ENCODE results near the gene FAM47E. TPM values are rescaled to one million over a fixed set of nuclear protein-coding genes. Genes with fewer than 3 reads are reported as not detected.

The FAM47E gene
- total and polyA plus RNA-seq, 2 donors (not counting 1 experiment from before 2014, with no cell fraction given) = 0.15 to 1.3 TPM

DNA sequence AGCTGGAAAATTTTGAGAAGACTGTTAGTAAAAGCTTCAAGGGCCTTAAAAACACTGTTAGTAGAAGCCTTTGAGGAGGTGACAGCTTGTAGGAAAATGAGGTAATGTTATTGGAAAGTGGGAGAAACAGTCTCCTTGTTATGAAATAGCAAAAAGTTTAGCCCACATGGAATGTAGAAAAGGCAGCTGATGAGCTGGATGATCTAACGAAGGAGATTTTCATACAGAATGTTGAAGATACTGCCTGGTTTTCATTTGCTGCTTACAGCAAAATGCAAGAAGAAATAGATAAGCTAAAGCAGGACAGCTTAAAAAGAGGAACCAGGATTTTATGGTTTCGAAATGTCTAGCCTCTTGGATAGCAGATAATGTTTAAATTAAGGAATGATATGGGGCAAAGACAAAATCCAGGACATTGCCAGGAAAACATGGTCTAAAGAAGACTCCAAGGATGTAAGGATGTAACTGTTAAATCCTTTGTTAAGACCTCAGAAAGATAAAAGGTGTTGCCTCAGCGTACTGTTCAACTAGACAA is 44.8 kb downstream of the FAM47E start:
- H3K27me3 Mint-ChIP-seq = peaks cover 29% of the 10 kb centered on the region
- H3K27ac Mint-ChIP-seq = no peak overlapping the region
- intact Hi-C loops (cut with micrococcal nuclease) = no loop called here
- H3K27ac ChIP-seq (ENCODE audit: low read length in 2 of 2) = no peak overlapping the region
- H3K4me1 ChIP-seq (ENCODE audit: control insufficient read depth in 2 of 2, insufficient read depth in 2 of 2, low read length in 2 of 2) = no peaks in the 10 kb centered on the region
- H3K9me3 Mint-ChIP-seq (ENCODE audit: insufficient read depth) = peaks cover 11% of the 10 kb centered on the region
- no peak for DNase-seq
- H3K79me2 ChIP-seq (ENCODE audit: control insufficient read depth, insufficient read depth, low read length) = no peaks in the 10 kb centered on the region
- POLR2A ChIA-PET = no interaction called here
- 85% methylated on average over 2 of the region's 3 CpGs for WGBS (ENCODE audit: insufficient coverage)
- H3K9me3 ChIP-seq (ENCODE audit: control extremely low read depth in 1 of 3, control insufficient read depth in 2 of 3, insufficient read depth in 1 of 3, low read length in 2 of 3) = peaks cover 0 to 17% (median 8%) of the 10 kb centered on the region in 3 donors
- H3K4me2 ChIP-seq (replicated peaks; ENCODE audit: low read depth, low read length, poor library complexity, severe bottlenecking) = no peak overlapping the region
- CTCF ChIA-PET = no interaction called here
- H3K4me3 Mint-ChIP-seq = no peak overlapping the region
- no peak overlapping the region for H3K9ac ChIP-seq (ENCODE audit: low read length)
- H3K27me3 ChIP-seq (replicated peaks in 1 of 4; ENCODE audit: control extremely low read depth in 1 of 4, control insufficient read depth in 3 of 4, insufficient read depth in 4 of 4, low read length in 3 of 4) = peaks cover 0 to 6% (median 0%) of the 10 kb centered on the region in 4 experiments
- H3K4me1 Mint-ChIP-seq = no peaks in the 10 kb centered on the region
- TF ChIP-seq CTCF (IDR thresholded peaks at IDR 0.05) (no peak), EZH2 (IDR thresholded peaks at IDR 0.05; ENCODE audit: borderline replicate concordance, insufficient read depth, low read depth, low read length, poor library complexity, severe bottlenecking) (no peak)
- no peak overlapping the region for H3K4me3 ChIP-seq (ENCODE audit: control extremely low read depth in 1 of 5, extremely low read depth in 1 of 5, insufficient read depth in 1 of 5, low read depth in 2 of 5, low read length in 4 of 5)
- H3K36me3 ChIP-seq (replicated peaks in 1 of 2; ENCODE audit: control extremely low read depth in 1 of 2, control insufficient read depth in 1 of 2, extremely low read depth in 1 of 2, insufficient read depth in 2 of 2, low read length in 1 of 2) = no peaks in the 10 kb centered on the region
- H4K20me1 ChIP-seq (ENCODE audit: control insufficient read depth, insufficient read depth, low read length, poor library complexity, severe bottlenecking) = no peaks in the 10 kb centered on the region
- H2AFZ ChIP-seq (ENCODE audit: insufficient read depth, low read depth, low read length, poor library complexity, severe bottlenecking) = no peak overlapping the region
- no peak for ATAC-seq (ENCODE audit: low read depth)

DNA sequence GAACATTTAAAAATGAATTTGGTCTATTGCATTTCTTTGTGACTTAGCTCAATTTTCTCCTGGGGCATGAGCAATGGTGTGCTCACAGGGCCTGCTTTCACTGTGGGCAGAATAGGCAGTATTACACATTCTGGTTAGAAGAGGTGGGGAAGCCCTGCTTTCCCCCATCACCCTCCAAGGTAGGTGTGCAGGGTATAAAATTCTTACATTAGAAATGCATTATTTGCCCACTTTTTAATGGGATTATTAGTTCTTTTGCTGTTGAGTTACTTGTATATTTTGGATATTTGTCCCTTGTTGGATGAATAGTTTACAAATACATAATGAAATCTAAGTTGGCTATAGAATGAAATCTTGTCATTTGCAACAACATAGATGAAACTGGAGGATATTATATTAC is 46.7 kb downstream of the FAM47E start:
- H3K27ac ChIP-seq (ENCODE audit: low read length in 2 of 2) = no peak overlapping the region
- CTCF ChIA-PET = no interaction called here
- no peak overlapping the region for H2AFZ ChIP-seq (ENCODE audit: insufficient read depth, low read depth, low read length, poor library complexity, severe bottlenecking)
- H3K4me1 ChIP-seq (ENCODE audit: control insufficient read depth in 2 of 2, insufficient read depth in 2 of 2, low read length in 2 of 2) = no peaks in the 10 kb centered on the region
- intact Hi-C loops (cut with micrococcal nuclease) = no loop called here
- no peaks in the 10 kb centered on the region for H4K20me1 ChIP-seq (ENCODE audit: control insufficient read depth, insufficient read depth, low read length, poor library complexity, severe bottlenecking)
- POLR2A ChIA-PET = no interaction called here
- no peak for ATAC-seq (ENCODE audit: low read depth)
- no peaks in the 10 kb centered on the region for H3K36me3 ChIP-seq (replicated peaks in 1 of 2; ENCODE audit: control extremely low read depth in 1 of 2, control insufficient read depth in 1 of 2, extremely low read depth in 1 of 2, insufficient read depth in 2 of 2, low read length in 1 of 2)
- Mint-ChIP-seq H3K4me1 (no peaks in the 10 kb centered on the region), H3K9me3 (ENCODE audit: insufficient read depth) (peaks cover 11% of the 10 kb centered on the region), H3K27ac (no peak overlapping the region), H3K27me3 (peaks cover 28% of the 10 kb centered on the region), H3K4me3 (no peak overlapping the region)
- no peaks in the 10 kb centered on the region for H3K27me3 ChIP-seq (replicated peaks in 1 of 4; ENCODE audit: control extremely low read depth in 1 of 4, control insufficient read depth in 3 of 4, insufficient read depth in 4 of 4, low read length in 3 of 4)
- no peak overlapping the region for H3K9ac ChIP-seq (ENCODE audit: low read length)
- no peak overlapping the region for H3K4me2 ChIP-seq (replicated peaks; ENCODE audit: low read depth, low read length, poor library complexity, severe bottlenecking)
- DNase-seq = no peak
- TF ChIP-seq EZH2 (IDR thresholded peaks at IDR 0.05; ENCODE audit: borderline replicate concordance, insufficient read depth, low read depth, low read length, poor library complexity, severe bottlenecking) (no peak), CTCF (IDR thresholded peaks at IDR 0.05) (no peak)
- no peak overlapping the region for H3K4me3 ChIP-seq (ENCODE audit: control extremely low read depth in 1 of 5, extremely low read depth in 1 of 5, insufficient read depth in 1 of 5, low read depth in 2 of 5, low read length in 4 of 5)
- H3K79me2 ChIP-seq (ENCODE audit: control insufficient read depth, insufficient read depth, low read length) = no peaks in the 10 kb centered on the region
- H3K9me3 ChIP-seq (ENCODE audit: control extremely low read depth in 1 of 3, control insufficient read depth in 2 of 3, insufficient read depth in 1 of 3, low read length in 2 of 3) = peaks cover 0 to 17% (median 8%) of the 10 kb centered on the region in 3 donors
